Tibial artery (tissue), 4 donors: ENCODE data around the gene ZNF660.
"Not testable (repeated sequence)": the region's sequence is repeated elsewhere in the genome, so short reads cannot be mapped to it uniquely, and the experiment has no call there.

Experiments used
- DNase-seq, 2 donors: peaks; one replicate each; pipeline ENCODE4 v3.0.0-alpha.2; 2019
- H3K27ac ChIP-seq, 2 donors: fragments of 200-600 bp; sonication (generic) in 1 of 2; 1 replicate in 1 of 2; 2 replicates in 1 of 2; pipeline ENCODE4 v1.5.1; 2018 to 2019; ENCODE audit warnings: mild to moderate bottlenecking in 1 of 2
- H3K27me3 ChIP-seq, 2 donors: fragments of 200-600 bp; sonication (generic) in 1 of 2; one replicate each; pipeline versions ENCODE4 v1.5.1 to v1.6.0; 2016 to 2019
- H3K36me3 ChIP-seq, 3 donors: fragments of 200-600 bp; sonication (generic) in 2 of 3; one replicate each; pipeline ENCODE4 v1.5.1; 2016 to 2019; ENCODE audit warnings: mild to moderate bottlenecking in 2 of 3
- H3K4me1 ChIP-seq, 4 donors: fragments of 200-600 bp; sonication (generic) in 2 of 4; 1 replicate in 3 of 4; 2 replicates in 1 of 4; pipeline ENCODE4 v1.5.1; 2016 to 2019
- H3K4me3 ChIP-seq, 2 donors: fragments of 200-600 bp; sonication (generic) in 1 of 2; 1 replicate in 1 of 2; 2 replicates in 1 of 2; pipeline ENCODE4 v1.5.1; 2018 to 2019; ENCODE audit warnings: mild to moderate bottlenecking in 2 of 2
- H3K9me3 ChIP-seq, 3 donors: fragments of 200-600 bp; sonication (generic) in 1 of 3; one replicate each; pipeline ENCODE4 v1.5.1; 2016 to 2019
- intact Hi-C: fragments of 100-400 bp; cut with DNase I; formaldehyde crosslinking; loops from one replicate; pipeline ENCODE4 v1.15.0; 2023; ENCODE audit warnings: low total_unique reads
- TF ChIP-seq, protein P1 (sequence below), 2 experiments: fragments of 200-600 bp in 1 of 2; fragments of 450-650 bp in 1 of 2; IDR thresholded peaks; one replicate each; pipeline ENCODE4 v1.5.1; 2017 to 2019; ENCODE audit warnings: antibody characterized with exemption in 2 of 2, mild to moderate bottlenecking in 1 of 2, moderate library complexity in 1 of 2

Gene ZNF660

GRCh38 chr3:44578924-44579515 lies 5.7 kb upstream of the ZNF660 start:
- H3K27me3 ChIP-seq, H3K27ac ChIP-seq, H3K4me1 ChIP-seq, intact Hi-C loops, DNase-seq, H3K9me3 ChIP-seq, H3K4me3 ChIP-seq, H3K36me3 ChIP-seq: not testable (repeated sequence)

- H3K4me1 ChIP-seq, H3K27me3 ChIP-seq, H3K4me3 ChIP-seq, intact Hi-C loops, H3K27ac ChIP-seq, H3K36me3 ChIP-seq, DNase-seq, H3K9me3 ChIP-seq: not testable (repeated sequence)
These were observed 5.0 kb upstream of the ZNF660 start for GRCh38 chr3:44579749-44580148.

DNA sequence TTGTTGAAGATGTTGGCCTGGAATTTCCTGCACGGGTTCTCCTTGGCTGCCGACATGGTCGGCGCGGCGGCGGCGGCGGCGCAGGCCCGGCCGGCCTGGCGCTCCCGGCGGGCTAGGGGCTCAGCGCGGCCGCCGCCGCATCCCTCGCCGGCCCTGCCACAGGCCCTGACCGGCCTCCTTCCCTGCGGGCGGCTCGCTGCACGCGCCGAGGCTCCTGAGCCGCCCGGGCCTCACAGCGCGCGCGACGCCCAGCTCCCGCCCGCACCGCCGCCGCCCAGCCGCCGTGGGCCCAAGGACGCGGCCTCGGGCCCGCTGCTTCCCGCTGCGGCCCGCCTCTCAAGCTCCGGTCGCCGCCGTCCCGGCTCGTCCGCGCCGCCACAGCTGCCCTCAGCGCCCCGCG lies 3.8 kb upstream of the ZNF660 start:
- DNase-seq, H3K36me3 ChIP-seq, H3K27ac ChIP-seq, H3K9me3 ChIP-seq, intact Hi-C loops, H3K4me3 ChIP-seq, H3K27me3 ChIP-seq: not testable (repeated sequence)
- H3K4me1 ChIP-seq: peaks cover 0 to 17% (median 13%) of the 10 kb centered on the region in 4 donors

GRCh38 chr3:44596621-44597020 lies 11.9 kb downstream of the ZNF660 start:
- no peaks in the 10 kb centered on the region for H3K27me3 ChIP-seq
- no peak overlapping the region for H3K27ac ChIP-seq
- no peak for DNase-seq
- no peaks in the 10 kb centered on the region for H3K4me1 ChIP-seq
- intact Hi-C loops: no loop called here
- TF ChIP-seq, protein P1, sequence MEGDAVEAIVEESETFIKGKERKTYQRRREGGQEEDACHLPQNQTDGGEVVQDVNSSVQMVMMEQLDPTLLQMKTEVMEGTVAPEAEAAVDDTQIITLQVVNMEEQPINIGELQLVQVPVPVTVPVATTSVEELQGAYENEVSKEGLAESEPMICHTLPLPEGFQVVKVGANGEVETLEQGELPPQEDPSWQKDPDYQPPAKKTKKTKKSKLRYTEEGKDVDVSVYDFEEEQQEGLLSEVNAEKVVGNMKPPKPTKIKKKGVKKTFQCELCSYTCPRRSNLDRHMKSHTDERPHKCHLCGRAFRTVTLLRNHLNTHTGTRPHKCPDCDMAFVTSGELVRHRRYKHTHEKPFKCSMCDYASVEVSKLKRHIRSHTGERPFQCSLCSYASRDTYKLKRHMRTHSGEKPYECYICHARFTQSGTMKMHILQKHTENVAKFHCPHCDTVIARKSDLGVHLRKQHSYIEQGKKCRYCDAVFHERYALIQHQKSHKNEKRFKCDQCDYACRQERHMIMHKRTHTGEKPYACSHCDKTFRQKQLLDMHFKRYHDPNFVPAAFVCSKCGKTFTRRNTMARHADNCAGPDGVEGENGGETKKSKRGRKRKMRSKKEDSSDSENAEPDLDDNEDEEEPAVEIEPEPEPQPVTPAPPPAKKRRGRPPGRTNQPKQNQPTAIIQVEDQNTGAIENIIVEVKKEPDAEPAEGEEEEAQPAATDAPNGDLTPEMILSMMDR (IDR thresholded peaks at IDR 0.05): no peak
- H3K4me3 ChIP-seq: no peak overlapping the region
- H3K9me3 ChIP-seq: peaks cover 0 to 95% (median 52%) of the 10 kb centered on the region in 3 donors
- peaks cover 62 to 96% (median 89%) of the 10 kb centered on the region in 3 donors for H3K36me3 ChIP-seq

- H3K36me3 ChIP-seq: peaks cover 21 to 64% (median 59%) of the 10 kb centered on the region in 3 donors
- no peaks in the 10 kb centered on the region for H3K27me3 ChIP-seq
- intact Hi-C loops: no loop called here
- H3K4me1 ChIP-seq: no peaks in the 10 kb centered on the region
- TF ChIP-seq, protein P1 (IDR thresholded peaks at IDR 0.05): no peak
- no peak overlapping the region for H3K4me3 ChIP-seq
- no peak overlapping the region for H3K27ac ChIP-seq
- DNase-seq: no peak
- H3K9me3 ChIP-seq: peaks cover 0 to 77% (median 23%) of the 10 kb centered on the region in 3 donors
These were observed 17.0 kb downstream of the ZNF660 start for GRCh38 chr3:44601749-44602148.

DNA sequence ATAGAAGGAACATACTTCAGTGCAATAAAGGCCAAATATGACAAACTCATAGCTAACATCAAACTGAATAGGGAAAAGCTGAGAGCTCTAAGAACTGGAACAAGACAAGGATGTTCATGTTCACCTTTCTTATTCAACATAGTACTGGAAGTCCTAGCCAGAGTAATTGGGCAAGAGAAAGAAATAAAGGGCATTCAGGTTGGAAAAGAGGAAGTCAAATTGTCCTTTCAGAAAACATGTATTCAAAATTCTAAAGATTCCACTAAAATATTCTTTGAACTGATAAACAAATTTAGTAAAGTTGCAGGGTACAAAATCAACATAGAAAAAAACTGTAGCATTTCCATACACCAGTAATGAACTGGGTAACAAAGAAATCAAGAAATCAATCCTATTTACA lies 27.9 kb downstream of the ZNF660 start:
- Histone ChIP-seq H3K36me3 (peaks cover 0 to 16% (median 9%) of the 10 kb centered on the region in 3 donors), H3K27me3 (no peaks in the 10 kb centered on the region), H3K4me1 (no peaks in the 10 kb centered on the region), H3K4me3 (no peak overlapping the region), H3K27ac (no peak overlapping the region), H3K9me3 (peaks cover 0 to 27% (median 3%) of the 10 kb centered on the region in 3 donors)
- intact Hi-C loops: no loop called here
- TF ChIP-seq, protein P1 (IDR thresholded peaks at IDR 0.05): no peak
- no peak for DNase-seq

DNA sequence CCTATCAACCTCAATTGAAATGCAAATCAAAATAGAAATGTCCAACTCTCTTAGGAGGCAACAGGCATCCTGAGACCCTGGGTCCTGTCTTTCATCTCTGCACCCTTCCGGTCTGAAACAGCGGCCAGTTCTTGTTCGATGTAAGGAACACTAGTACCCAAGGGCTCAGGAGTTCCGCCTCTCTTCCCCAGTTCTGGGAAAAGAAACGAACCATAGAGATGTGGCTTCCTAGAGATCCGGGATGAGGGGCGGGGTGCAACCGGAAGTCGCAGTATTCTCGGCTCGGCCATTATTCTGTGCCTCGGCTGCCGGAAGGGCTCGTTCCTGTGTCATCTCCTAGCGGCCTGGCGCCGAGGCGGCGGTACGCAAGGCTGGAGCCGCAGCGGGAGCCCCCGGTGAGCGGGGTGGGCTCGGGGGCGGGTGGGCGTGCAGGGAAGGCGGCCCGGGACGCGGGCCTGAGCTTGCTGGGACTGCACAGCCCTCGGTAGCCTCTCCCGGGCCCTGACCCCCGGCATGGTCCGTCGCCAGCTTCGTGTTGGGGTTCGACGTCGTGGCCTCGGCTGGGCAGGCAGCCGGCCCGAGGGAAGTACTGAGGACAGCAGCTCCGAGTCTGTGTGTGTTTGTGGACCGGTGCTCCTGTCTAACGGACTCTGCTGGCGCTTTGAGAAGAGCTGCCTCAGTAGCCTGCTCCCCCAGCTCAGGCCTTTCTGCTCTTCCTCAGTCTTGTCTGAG lies 40.2 kb downstream of the ZNF660 start, which contains the start of gene ZNF197:
TSS of gene ZNF197 (plus strand) at position 288 of the 732 bp plus-strand sequence. CDS start 4,119 bp downstream, outside the sequence.
- intact Hi-C loops: loop anchor here (5.0 to 10.0 kb wide), 2 partner anchors 38 to 300 kb away; no protein-coding TSS in a partner anchor
- H3K4me1 ChIP-seq: peaks cover 0 to 13% (median 10%) of the 10 kb centered on the region in 4 donors
- H3K4me3 ChIP-seq: peak within 1 kb of the TSS; percentile 86 to 98
- peak; percentile 86 to 90 for DNase-seq
- H3K27ac ChIP-seq: peak within 1 kb of the TSS; percentile 91 to 93
- peaks cover 8 to 11% (median 9%) of the 10 kb centered on the region in 3 donors for H3K36me3 ChIP-seq
- TF ChIP-seq, protein P1 (IDR thresholded peaks at IDR 0.05): peak in 1 of 2 experiments; percentile 8
- no peaks in the 10 kb centered on the region for H3K27me3 ChIP-seq
- no peaks in the 10 kb centered on the region for H3K9me3 ChIP-seq
